MM.1S (cell line): Measurements from ENCODE around the gene RNF113B.

Experiments
- DNase-seq: peaks from one replicate; pipeline ENCODE4 v3.0.0-alpha.2; 2015
- H2AFZ ChIP-seq: fragments of 300-600 bp; sonication (generic); 2 replicates; pipeline ENCODE4 v1.6.0; 2016; ENCODE audit warnings: antibody characterized with exemption, low read length
- H3F3A ChIP-seq: fragments of 300-600 bp; sonication (generic); 2 replicates; pipeline ENCODE4 v1.6.1; 2016; ENCODE audit warnings: mild to moderate bottlenecking, antibody characterized with exemption, low read length, moderate library complexity, mixed read lengths; ENCODE audit not compliant: insufficient read depth
- H3K27ac ChIP-seq: fragments of 300-600 bp; sonication (generic); 2 replicates; pipeline ENCODE4 v1.5.1; 2016; ENCODE audit warnings: mild to moderate bottlenecking, low read length
- H3K27me3 ChIP-seq: fragments of 300-600 bp; sonication (generic); replicated peaks from 2 replicates; pipeline ENCODE4 v1.6.0; 2016; ENCODE audit warnings: low read length; ENCODE audit not compliant: insufficient read depth
- H3K36me3 ChIP-seq: fragments of 300-600 bp; sonication (generic); replicated peaks from 2 replicates; pipeline ENCODE4 v1.6.1; 2016; ENCODE audit warnings: mild to moderate bottlenecking, low read length, mixed read lengths; ENCODE audit not compliant: insufficient read depth
- H3K4me1 ChIP-seq: fragments of 300-600 bp; sonication (generic); 2 replicates; pipeline ENCODE4 v1.6.1; 2016; ENCODE audit warnings: low read length, mixed read lengths
- H3K4me2 ChIP-seq: fragments of 300-600 bp; sonication (generic); 2 replicates; pipeline ENCODE4 v1.6.0; 2016; ENCODE audit warnings: low read depth, low read length
- H3K4me3 ChIP-seq: fragments of 300-600 bp; sonication (generic); 2 replicates; pipeline ENCODE4 v1.5.1; 2016; ENCODE audit warnings: low read length, mixed read lengths
- H3K79me2 ChIP-seq: fragments of 300-600 bp; sonication (generic); 2 replicates; pipeline ENCODE4 v1.6.1; 2016; ENCODE audit warnings: mixed run types, low read length, mixed read lengths
- H3K9ac ChIP-seq: fragments of 300-600 bp; sonication (generic); 2 replicates; pipeline ENCODE4 v1.6.1; 2016; ENCODE audit warnings: low read length, mixed read lengths
- H3K9me2 ChIP-seq: fragments of 300-600 bp; sonication (generic); replicated peaks from 2 replicates; pipeline ENCODE4 v1.6.1; 2016; ENCODE audit warnings: mild to moderate bottlenecking, low read length, mixed read lengths; ENCODE audit not compliant: insufficient read depth
- H3K9me3 ChIP-seq: fragments of 300-600 bp; sonication (generic); replicated peaks from 2 replicates; pipeline ENCODE4 v1.6.1; 2016; ENCODE audit warnings: mild to moderate bottlenecking, low read length, mixed read lengths; ENCODE audit not compliant: insufficient read depth
- H4K20me1 ChIP-seq: fragments of 300-600 bp; sonication (generic); 2 replicates; pipeline ENCODE4 v1.6.1; 2016; ENCODE audit warnings: mild to moderate bottlenecking, low read length, moderate library complexity, mixed read lengths; ENCODE audit not compliant: insufficient read depth
- EZH2 ChIP-seq: fragments of 300-600 bp; sonication (generic); optimal IDR thresholded peaks from 2 replicates; pipeline ENCODE3; 2017; ENCODE audit warnings: low read depth, mild to moderate bottlenecking, antibody characterized with exemption, low read length, mixed read lengths
- EZH2phosphoT487 ChIP-seq: fragments of 300-600 bp; sonication (generic); IDR thresholded peaks from 2 replicates; pipeline ENCODE4 v1.6.1; 2018; ENCODE audit warnings: antibody characterized with exemption, low read length
- TF ChIP-seq, protein P1 (sequence below): fragments of 300-600 bp; sonication (generic); IDR thresholded peaks from 2 replicates; pipeline ENCODE4 v1.5.1; 2016; ENCODE audit warnings: antibody characterized with exemption, low read length, mixed read lengths

Gene RNF113B

DNA sequence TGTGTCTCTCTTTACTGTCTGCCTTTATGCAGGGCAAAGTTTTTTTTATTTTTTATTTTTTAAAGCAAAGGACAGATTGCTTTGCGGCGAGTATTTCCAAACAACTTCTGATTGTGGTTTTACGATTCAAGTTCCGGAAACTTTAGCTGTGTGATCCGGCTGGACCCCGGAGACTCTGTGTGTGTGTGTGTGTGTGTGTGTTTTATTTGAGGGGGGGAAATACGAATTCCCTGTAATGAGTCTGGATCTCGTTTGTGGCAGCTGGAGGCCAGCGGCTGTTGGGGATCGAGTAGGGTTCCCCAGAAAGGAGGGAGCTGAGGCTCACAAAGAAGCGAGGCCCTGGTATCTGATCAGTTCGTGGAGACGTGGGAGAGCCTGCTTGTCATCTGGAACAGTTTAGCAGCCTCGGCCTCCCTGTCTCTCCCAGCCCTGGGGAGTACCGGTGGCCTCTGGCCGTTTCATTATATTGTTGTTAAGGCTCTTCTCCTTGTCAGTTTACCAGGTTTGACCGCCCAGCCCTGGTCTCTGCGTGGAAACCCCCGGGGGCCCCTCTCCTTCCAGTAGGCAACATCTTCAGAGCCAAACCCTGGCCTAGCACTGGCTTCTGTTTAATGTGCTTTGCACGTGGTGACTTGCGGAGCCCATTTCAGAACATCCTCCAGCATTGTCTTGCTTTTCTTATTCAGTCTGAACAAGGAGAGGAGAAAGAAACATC lies 32.9 kb downstream of the RNF113B start:
- peak overlapping the region; percentile 85 for H3K4me2 ChIP-seq
- DNase-seq, result no peak

DNA sequence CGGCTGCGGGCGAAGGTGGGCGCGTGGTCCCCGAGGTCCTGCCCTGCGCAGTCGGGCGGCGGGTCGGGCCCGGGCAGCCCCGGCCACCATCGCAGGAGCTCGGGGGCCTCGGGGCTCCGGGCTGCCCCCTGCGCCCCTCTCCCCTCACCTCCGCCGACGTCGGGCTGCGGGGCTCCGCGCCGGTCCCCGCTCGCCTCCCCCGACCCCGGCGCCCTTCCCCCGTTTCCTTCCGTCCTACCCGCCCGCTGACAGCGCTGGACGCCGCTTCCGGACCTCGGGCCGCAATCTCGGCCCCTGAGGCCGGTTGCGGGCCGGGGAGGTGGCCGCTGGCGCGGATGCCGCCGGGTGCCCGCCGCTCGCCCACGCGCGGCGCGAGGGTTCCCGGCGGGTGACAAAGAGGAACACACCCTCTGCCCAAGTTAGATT lies 33.5 kb downstream of the RNF113B start:
- Histone ChIP-seq H3K36me3 (no peaks in the 10 kb centered on the region), H3K9me3 (no peaks in the 10 kb centered on the region), H3K9ac (no peak overlapping the region; the same call in 1 of the 2 replicates), H3K4me2 (peak overlapping the region; percentile 85), H4K20me1 (no peaks in the 10 kb centered on the region), H3K4me1 (no peaks in the 10 kb centered on the region; the same call in 1 of the 2 replicates), H3K9me2 (no peaks in the 10 kb centered on the region), H3K79me2 (peaks cover 14% of the 10 kb centered on the region), H3F3A (no peaks in the 10 kb centered on the region), H2AFZ (peak overlapping the region; percentile 45; the same call in 1 of the 2 replicates), H3K27ac (no peak overlapping the region), H3K4me3 (peak overlapping the region; percentile 57), H3K27me3 (0 out of 2 replicates have a peak, but pooled peaks cover 4% of the 10 kb centered on the region)
- TF ChIP-seq, protein P1, sequence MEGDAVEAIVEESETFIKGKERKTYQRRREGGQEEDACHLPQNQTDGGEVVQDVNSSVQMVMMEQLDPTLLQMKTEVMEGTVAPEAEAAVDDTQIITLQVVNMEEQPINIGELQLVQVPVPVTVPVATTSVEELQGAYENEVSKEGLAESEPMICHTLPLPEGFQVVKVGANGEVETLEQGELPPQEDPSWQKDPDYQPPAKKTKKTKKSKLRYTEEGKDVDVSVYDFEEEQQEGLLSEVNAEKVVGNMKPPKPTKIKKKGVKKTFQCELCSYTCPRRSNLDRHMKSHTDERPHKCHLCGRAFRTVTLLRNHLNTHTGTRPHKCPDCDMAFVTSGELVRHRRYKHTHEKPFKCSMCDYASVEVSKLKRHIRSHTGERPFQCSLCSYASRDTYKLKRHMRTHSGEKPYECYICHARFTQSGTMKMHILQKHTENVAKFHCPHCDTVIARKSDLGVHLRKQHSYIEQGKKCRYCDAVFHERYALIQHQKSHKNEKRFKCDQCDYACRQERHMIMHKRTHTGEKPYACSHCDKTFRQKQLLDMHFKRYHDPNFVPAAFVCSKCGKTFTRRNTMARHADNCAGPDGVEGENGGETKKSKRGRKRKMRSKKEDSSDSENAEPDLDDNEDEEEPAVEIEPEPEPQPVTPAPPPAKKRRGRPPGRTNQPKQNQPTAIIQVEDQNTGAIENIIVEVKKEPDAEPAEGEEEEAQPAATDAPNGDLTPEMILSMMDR, result no peak
- TF ChIP-seq EZH2phosphoT487, result no peak
- no peak for TF ChIP-seq EZH2
- DNase-seq, result peak; percentile 9

More for the DNA sequence above, 32.9 kb downstream of the RNF113B start:
- H3K4me1 ChIP-seq, result no peaks in the 10 kb centered on the region; the same call in 1 of the 2 replicates
- peak overlapping the region; percentile 45 for H2AFZ ChIP-seq
- no peaks in the 10 kb centered on the region for H3K36me3 ChIP-seq
- no peak overlapping the region for H3K27ac ChIP-seq
- H3F3A ChIP-seq, result no peaks in the 10 kb centered on the region
- TF ChIP-seq EZH2, result no peak
- TF ChIP-seq EZH2phosphoT487, result no peak
- TF ChIP-seq, protein P1, result no peak
- H3K79me2 ChIP-seq, result peaks cover 14% of the 10 kb centered on the region
- H3K9me2 ChIP-seq, result no peaks in the 10 kb centered on the region
- no peaks in the 10 kb centered on the region for H4K20me1 ChIP-seq
- 0 out of 2 replicates have a peak, but pooled peaks cover 4% of the 10 kb centered on the region for H3K27me3 ChIP-seq
- no peak overlapping the region; the same call in 1 of the 2 replicates for H3K9ac ChIP-seq
- no peaks in the 10 kb centered on the region for H3K9me3 ChIP-seq
- H3K4me3 ChIP-seq, result peak overlapping the region; percentile 57

DNA sequence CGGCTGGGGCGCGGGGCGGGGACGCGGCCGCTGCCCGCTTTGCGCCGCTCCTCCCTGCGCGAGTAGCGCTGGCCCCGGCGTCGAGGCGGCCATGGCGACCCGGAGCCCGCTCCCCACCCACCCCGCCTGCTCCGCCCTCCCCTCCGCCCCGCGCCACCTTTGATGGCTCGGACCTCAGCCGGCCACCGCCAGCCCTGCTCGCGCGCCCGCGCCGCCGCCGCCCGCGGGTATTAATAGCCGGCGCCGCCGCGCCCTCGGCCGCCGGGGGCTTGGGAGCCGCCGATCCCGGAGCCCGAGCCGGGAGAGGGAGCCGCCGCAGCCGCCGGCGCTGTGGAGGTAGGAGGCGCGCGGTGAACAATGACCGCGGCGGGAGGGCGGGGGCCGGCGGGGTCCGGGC lies 33.9 kb downstream of the RNF113B start:
- no peaks in the 10 kb centered on the region; the same call in 1 of the 2 replicates for H3K4me1 ChIP-seq
- no peak overlapping the region for H3K9ac ChIP-seq
- no peak overlapping the region for H2AFZ ChIP-seq
- no peak for DNase-seq
- no peaks in the 10 kb centered on the region for H3K9me2 ChIP-seq
- no peaks in the 10 kb centered on the region for H4K20me1 ChIP-seq
- no peaks in the 10 kb centered on the region for H3F3A ChIP-seq
- 0 out of 2 replicates have a peak, but pooled peaks cover 4% of the 10 kb centered on the region for H3K27me3 ChIP-seq
- TF ChIP-seq, protein P1, result no peak
- TF ChIP-seq EZH2phosphoT487, result no peak
- H3K36me3 ChIP-seq, result no peaks in the 10 kb centered on the region
- no peak overlapping the region for H3K4me2 ChIP-seq
- H3K9me3 ChIP-seq, result no peaks in the 10 kb centered on the region
- no peak overlapping the region for H3K27ac ChIP-seq
- peaks cover 14% of the 10 kb centered on the region for H3K79me2 ChIP-seq
- no peak overlapping the region; the same call in 1 of the 2 replicates for H3K4me3 ChIP-seq
